GM18870 (cell line): ENCODE results near the gene KRTAP5-2.
"Not testable (repeated sequence)": the region's sequence is repeated elsewhere in the genome, so short reads cannot be mapped to it uniquely, and the experiment has no call there.

ENCODE experiments used
- ATAC-seq: cut with Tn5 transposase; IDR thresholded peaks from one replicate; pipeline ENCODE4 v1.9.1; 2021; ENCODE audit warnings: moderate library complexity; ENCODE audit not compliant: unreplicated experiment

KRTAP5-2 gene

DNA sequence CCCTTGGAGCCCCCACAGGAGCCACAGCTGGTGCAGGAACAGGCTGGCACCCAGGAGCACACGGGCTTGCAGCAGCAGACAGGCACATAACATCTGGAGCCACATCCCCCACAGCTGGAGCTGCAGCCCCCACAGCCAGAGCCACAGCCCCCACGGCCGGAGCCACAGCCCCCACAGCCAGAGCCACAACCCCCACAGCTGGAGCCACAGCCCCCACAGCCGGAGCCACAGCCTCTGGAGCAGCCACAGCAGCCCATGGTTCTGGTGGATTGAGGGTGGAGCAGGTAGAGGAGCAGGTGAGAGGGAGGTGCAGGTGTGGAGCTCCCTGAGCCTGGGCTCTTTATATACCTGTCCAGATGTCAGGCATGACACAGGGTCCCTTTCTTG lies at the start of gene KRTAP5-2:
Gene KRTAP5-2, minus strand, starts transcription at position 301 of the 387 bp plus-strand sequence. Its CDS starts 44 bp downstream, at position 257.
- no peak for ATAC-seq

DNA sequence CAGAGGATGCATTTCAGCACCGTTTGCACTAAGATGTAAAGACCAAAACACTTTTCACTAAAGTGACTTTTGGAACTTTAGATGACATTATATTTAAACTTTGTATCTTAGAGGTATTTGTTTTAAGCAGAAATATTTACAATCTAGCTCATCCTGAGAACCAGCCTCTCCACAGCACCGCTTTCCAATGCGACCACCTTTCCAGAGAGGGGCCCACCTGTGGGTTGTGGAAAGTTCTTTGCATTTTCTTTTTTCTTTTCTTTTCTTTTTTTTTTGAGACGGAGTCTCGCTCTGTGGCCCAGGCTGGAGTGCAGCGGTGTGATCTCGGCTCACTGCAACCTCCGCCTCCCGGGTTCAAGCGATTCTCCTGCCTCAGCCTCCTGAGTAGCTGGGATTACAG lies 48.4 kb upstream of the KRTAP5-2 start:
- ATAC-seq: not testable (repeated sequence)

DNA sequence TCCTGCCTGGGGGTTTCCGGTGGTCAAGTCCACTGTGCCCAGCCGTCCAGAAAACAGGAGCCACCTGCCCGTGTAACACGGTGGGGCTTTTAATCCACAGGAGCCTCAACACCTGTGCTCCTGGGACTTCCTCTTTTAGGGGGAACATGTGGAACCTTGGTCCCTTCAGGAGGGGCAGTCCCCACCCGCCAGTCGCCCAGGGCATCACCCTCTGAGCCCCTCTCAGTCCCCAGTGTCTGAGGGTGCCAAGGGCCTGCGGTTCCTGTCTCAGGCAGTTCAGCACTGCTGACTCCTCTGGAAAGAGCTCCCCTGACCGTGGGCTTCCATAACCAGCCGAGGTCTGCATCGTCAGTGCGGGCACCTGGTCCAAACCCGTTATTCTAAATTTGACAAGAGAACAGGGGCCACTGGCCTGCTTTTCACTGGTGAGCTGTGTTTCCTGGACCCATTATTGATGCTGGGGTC lies 47.3 kb upstream of the KRTAP5-2 start:
- ATAC-seq: no peak

DNA sequence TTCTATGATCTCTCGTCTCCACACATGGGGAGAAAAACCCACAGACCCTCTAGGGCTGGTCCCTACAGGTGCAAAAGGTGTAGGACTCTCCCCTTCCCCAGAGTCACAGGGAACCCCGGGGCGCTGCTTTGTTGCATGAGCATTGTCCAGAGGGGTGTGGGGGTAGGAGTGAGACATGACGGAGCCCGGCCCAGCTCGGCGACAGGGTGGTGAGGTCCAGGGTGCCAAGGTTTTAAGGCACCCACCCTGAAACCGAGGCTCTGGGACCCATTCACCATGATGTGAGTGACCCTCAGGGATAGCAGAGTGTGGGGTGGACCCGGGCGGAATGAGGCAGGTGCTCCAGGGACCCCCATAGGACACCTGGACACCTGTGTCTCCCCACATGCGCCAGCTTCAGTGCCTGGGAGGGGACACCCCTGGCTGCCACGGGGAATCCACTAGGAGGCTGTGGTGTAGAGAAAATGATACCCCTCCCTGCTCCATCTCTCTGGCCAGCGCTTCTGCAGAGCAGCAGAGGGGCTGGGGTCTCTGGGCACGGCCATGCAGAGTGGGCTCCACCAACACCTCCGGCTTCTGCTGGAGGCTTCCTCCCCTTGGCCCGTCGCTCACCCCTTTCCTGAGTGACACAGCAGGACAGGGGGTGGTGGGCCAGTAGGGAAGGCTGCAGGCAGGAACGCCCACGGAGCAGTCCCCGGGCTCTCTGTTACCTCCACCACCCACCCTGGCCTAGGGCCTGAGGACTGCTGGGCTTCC lies 46.7 kb upstream of the KRTAP5-2 start:
- no peak for ATAC-seq

GRCh38 chr11:1643146-1643690 lies 45.1 kb upstream of the KRTAP5-2 start:
- no peak for ATAC-seq

DNA sequence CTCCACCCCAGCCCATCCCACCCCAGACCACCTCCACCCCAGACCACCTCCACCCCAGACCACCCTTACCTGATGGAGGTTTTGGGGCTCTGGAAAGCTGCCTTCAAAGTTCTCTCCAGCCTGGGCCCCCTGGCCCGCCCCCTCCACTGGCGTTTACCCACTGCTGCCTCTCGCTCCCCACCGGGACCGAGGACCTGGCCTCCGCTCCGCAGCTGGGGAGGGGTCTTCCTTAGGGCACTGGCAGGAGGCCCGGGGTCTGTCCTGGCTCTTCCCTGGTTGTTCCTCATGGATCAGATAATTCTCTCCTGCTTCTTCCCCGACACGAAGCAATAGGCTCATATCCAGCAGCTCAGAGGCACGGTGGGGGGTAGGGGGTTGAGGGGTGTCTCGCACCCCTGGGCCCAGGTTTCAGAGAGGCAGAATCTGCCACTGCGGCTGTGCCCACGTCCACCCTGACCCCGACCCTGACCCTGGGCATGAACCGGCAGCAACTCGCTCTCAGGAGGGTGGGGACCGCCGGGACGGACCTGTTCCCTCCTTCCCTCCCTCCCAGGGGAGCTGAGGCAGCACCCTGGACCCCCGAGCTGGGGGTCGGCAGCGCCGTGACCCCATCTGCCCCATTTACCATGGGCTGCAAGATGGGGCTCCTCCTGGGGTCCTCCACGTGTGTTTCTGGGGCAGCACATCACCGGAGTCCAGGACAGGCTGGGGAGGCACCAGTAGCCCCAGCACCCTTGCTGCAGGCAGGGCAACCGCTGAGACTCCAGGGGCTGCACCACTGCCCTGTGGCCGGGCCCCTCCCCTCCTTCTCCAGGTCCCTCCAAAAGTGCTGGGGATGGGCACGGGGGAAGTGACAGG lies 44.4 kb upstream of the KRTAP5-2 start:
- ATAC-seq: no peak

- ATAC-seq: no peak
These were observed 43.0 kb upstream of the KRTAP5-2 start for GRCh38 chr11:1641096-1641495.

GRCh38 chr11:1640076-1640946 lies 42.2 kb upstream of the KRTAP5-2 start:
- ATAC-seq: no peak

DNA sequence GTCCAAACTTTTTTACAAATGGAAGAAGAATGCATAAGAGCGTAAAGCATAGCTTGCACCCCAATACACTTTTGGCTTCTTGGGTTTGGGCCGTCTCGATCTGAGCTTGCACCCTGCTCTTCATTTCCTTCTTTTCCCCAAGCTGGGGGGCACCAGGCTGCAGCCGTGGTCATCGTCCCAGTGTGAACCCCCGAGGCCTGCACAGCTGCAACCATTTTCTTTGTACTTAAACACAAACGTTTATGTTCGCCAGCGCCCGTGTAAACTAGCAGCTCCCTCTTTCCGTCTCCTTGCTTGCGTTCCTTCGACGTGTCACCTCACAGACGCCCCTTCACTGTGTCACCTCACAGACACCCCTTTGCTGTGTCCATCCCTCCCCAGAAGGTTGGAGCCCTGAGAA lies 41.6 kb upstream of the KRTAP5-2 start:
- ATAC-seq: no peak

- no peak for ATAC-seq
These were observed 41.1 kb upstream of the KRTAP5-2 start for GRCh38 chr11:1639102-1639620.

DNA sequence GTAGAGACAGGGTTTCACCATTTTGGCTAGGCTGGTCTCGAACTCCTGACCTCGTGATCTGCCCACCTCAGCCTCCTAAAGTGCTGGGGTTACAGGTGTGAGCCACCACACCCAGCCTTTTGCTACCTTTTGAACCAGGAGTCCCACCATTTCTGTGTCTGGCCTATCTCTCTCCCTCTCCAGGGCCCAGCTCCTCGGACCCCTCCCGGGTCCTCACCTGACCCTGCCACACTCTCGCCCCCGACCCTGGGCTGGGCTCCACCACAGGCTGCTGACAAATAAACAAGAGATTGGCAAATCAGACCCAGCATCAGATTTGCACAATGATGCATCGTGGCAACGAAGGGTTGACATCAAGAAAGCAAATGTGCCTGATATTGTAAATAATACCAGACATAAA lies 40.2 kb upstream of the KRTAP5-2 start:
- no peak for ATAC-seq

GRCh38 chr11:1637628-1638027 lies 39.5 kb upstream of the KRTAP5-2 start:
- ATAC-seq: no peak

DNA sequence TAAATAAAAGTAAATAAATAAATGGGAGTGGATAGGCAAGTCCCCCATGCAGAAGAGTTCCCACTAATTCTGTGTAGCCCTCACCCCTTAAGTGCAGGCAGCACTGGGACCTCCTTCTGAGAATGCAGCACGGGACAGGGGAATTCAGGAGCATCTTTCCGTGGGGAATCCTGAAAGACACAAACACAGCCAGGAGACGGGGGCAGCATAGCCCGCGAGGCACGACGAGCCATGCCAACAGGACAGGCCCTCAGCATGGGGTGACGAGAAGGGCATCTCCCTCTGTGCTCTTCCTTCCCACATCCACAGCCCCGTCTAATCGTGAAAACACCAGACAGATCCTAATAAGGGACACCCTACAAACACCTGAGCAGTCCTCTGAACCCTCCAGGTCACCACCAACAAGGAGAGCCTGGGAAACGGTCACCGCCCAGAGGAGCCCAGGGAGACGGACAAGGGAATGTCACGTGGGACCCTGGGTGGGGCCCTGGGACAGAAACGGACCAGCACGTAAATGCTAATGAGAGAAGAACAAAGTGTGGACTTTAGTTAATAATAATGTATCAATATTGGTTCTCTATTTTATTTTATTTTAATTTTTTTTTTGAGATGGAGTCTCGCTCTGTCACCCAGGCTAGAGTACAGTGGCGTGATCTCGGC lies 38.3 kb upstream of the KRTAP5-2 start:
- no peak for ATAC-seq

GRCh38 chr11:1633864-1634263 lies 35.8 kb upstream of the KRTAP5-2 start:
- ATAC-seq: no peak

- no peak for ATAC-seq
These were observed 34.1 kb upstream of the KRTAP5-2 start for GRCh38 chr11:1632053-1632714.

DNA sequence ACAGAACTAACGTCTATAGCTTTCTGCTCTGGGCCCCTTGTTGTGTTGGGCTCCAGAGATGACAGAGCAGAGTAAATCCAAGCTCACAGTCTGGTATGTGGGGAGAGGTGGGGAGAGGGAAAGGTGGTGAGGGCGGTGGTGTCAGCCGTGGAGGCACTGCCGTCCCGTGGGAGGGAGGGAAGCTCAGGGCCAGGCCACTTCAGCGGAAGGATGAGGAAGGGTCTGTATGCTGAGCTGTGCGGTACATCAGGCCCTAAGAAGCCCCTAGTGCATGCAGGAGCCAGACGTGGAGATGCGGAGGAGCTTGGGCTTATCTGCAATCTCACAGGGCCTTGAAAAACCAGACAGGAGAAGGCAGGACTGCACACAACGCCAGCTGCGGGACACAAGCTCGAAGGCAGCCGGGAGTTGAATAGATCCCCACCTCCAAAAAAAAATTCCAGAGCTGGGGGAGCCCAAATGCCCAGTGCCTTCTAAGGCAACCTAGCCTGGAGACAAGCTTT lies 33.0 kb upstream of the KRTAP5-2 start:
- ATAC-seq: no peak

GRCh38 chr11:1630271-1630670 lies 32.2 kb upstream of the KRTAP5-2 start:
- ATAC-seq: no peak

DNA sequence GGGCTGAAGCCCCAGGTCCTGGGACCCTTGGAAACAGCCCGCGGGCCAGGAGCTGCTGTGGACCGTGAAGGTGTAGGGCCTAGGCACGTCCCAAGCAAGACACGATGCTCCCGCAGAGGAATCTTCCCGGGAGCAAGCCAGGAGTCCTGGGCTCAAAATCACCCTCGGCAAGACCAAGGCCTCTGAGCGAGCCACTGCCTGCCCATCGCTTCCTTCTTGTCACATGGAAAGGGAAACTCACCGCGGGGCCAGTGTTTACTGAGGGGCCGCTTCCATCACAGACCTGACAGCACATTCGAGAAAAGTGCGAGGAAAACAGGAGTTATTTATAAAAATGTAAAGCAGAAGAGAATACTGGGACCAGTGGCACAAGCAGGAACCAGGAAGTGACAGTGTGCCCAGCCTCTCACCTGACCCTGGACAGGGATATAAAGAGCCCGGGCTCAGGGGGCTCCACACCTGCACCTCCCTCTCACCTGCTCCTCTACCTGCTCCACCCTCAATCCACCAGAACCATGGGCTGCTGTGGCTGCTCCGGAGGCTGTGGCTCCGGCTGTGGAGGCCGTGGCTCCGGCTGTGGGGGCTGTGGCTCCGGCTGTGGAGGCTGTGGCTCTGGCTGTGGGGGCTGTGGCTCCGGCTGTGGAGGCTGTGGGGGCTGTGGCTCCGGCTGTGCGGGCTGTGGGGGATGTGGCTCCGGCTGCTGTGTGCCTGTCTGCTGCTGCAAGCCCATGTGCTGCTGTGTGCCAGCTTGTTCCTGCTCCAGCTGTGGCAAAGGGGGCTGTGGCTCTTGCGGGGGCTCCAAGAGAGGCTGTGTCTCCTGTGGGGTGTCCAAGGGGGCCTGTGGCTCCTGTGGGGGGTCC lies 31.5 kb upstream of the KRTAP5-2 start, which contains the start of gene KRTAP5-5:
Gene KRTAP5-5, plus strand, starts transcription at position 450 of the 860 bp plus-strand sequence. Its CDS starts 66 bp downstream, at position 516.
- no peak for ATAC-seq
